H54 (cell line): ENCODE results near the gene APP.
A peak's percentile ranks its signal among the peaks of the same experiment; 100 is the strongest.

Experiments used
- DNase-seq: peaks from one replicate; pipeline ENCODE4 v3.0.0; 2011; ENCODE audit warnings: low spot score, mixed read lengths; ENCODE audit not compliant: insufficient read length
- FAIRE-seq: peaks from 3 replicates; lab custom pipeline; 2011; peaks lifted over from hg19 to GRCh38; lab: Jason Lieb, UNC
- POLR2A ChIP-seq: IDR thresholded peaks from 2 replicates; pipeline ENCODE4 v1.6.1; 2011; ENCODE audit warnings: low read depth, mild to moderate bottlenecking, low read length

Gene APP

DNA sequence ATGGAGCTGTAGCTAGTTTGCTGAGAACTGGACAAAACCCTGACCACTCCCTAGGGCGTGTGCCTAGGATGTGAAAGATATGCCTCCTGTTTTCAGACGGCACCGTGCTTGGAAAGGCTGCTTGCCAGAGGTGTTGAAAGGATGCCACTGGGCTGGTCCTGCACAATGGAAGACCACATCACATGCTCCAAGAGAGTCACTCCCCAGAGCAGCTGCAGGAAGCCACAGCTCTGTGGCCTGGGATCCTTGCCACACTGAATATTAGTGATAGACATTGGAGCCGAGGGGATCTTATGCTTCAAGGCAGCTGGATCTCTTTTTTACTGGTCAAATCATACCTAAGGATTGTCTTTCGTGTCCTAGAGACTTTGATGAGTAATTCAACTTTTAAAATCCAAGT is 6.6 kb upstream of the APP start:
- FAIRE-seq = no peak
- DNase-seq = no peak
- no peak for TF ChIP-seq POLR2A

DNA sequence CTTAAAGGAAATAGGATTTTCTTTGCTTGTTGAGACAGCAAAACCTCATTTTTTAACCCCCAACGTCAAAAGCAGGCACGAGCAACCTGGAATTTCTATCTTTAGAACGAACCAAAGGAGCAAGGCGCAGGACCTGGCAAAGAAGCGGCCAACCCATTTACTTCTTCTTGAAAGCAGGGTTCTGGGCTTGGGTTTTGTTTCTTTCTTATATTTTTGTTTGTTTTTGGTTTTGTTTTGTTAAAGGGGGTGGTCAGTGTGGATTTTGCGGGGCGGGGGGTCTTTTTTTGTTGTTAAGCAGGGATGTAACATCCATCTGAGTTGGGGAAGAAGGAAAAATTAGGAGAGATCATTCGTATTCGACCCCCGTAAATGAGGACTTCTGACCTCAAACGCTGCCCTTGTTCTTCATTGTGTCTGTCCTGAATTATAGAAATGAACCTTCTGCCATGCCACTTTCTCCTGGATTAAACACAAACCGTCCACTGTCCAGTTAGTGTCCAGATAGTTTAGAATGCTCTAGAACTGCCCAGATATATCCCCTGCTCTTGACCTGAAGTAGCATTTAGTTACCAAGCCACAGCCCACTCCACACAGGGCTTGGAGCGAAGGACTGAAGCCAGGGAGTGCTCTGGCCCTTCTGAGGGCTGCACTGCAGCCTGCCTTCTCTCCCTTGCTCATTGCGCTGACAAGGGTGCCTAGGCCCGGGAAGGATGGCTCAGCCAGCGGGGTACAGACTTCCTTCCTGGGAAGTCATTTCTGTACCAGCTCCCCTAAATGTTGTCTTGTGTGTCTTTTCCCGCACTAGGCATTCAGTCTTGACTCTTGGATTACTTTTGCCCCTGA is 909 bp upstream of the APP start:
- DNase-seq (no peak), FAIRE-seq (no peak)
- TF ChIP-seq POLR2A = no peak

DNA sequence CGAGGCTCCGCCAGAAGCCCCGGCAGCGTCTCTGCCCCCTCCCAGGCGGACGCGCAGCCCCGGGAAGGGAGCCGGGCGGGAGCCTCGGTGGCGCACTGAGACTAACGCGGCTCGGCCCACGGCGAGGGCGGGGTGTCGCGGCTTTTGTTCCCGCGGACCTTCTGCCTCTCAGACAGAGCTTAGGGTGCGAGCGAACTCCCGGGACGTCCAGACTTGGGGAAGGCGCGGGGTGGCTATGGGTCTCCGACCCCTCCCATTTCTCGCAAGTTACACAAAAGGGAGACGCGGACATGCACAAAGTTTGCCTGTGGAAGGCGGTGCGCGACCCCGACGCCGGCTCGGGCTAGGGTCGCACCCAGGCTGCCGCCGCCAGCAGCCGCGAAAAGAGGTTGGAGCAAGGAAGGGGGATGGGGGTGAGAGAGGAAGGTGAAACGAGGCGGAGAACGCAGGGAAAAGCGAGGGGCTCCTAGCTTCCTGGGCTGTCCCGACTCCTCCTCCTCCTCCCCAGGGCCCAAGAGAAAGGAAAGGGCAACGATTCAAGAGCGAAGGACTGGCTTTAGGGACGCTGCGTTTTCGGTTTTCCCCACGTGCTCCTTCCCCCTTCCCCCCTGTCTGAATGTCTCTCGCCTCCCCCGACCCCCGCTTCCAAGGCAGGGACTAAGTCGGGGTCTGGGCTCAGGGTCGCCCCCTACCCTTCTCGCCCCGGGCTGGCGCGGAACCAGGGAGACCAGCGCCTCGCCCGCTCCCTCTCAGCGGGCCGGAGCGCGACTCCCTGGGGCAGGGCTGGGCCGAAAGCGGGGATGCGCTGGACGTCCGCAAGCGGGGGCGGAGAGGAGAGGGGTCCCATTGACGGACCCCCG is 729 bp downstream of the APP start:
- FAIRE-seq (no peak), DNase-seq (peak; percentile 56)

DNA sequence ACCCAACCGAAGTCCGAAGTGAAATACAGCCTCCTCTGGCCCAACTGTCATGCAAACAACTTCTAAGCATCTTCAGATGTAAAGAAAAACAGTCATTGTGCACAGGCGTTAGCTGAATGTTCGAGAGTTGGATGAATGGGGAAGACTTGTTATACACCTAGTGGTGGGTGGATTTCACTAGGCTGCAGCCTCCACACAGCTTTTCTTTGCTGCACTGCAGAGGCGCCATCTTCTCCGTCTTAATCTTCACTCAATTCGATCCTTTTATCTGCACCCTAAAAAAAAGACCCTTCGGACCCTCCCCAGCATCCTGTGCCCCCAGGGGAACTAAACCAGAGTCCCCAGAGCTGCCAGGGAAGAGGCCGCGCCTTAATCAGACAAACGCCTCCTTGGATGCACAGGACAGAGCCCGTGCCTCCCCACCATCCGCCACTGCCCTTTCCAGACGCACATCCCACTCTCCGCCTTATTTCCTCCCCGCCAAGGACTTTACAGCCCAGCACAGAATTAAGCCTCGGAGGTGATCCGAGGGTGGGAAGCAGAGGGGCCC is 1.4 kb downstream of the APP start:
- FAIRE-seq = peak; percentile 38
- no peak for TF ChIP-seq POLR2A
- peak; percentile 67 for DNase-seq

More for the DNA sequence above, 729 bp downstream of the APP start:
- peak; percentile 40 for TF ChIP-seq POLR2A

DNA sequence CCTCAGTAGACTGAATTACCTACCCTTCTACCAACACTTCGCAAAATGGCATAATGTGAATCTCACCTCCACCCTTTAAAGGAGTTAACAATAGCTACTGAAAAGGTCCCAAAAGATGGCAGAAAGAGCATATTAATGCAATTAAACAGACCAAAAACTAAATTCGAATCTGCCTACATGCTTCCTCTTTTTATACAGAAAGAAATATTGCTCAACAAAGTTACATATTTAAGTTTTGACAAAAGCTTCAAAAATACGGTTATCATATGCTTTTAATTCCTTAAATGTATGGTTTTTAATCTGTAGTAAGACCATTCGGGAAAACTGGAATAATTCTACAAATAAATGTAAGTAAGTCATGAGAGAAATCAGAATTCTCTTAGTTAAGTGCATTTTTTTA is 2.2 kb downstream of the APP start:
- no peak for TF ChIP-seq POLR2A
- FAIRE-seq (no peak), DNase-seq (no peak)

DNA sequence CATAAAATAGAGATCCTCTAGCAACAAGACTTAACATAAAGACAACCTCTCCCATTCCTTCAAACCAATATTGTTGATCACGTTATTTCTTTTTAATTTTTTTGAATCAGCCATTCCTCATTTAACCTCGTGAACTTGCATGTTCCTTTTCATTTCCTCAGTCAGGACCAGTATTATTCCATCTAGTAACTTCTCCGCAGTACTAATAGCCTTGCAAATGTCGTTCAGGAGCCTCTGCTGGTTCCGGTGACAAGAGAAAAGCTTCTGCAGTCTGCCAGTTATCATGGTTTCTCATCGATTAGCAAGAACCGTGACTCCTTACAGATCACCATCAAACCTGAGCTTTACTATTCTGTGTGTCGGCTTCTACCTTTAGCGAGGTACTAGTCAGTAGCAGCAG is 3.0 kb downstream of the APP start:
- no peak for DNase-seq
- TF ChIP-seq POLR2A = no peak
- FAIRE-seq = no peak

DNA sequence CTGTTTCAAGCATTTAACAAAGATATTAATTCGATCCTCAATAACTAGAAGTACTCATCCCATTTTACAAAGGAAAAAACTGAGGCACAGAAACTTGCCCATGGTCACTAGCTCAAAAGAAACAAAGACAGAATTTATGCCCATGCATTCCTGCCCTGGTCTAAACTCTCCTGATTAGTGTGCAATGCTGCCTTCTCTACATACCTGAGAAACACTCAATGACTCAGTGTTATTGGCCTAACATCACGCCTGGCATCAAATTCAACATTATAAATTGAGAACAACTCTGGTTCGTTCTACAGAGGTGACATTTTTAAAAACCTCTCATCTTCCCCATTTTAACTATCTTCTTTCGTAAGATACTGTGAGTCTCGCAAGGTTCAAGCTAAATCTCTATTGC is 5.2 kb downstream of the APP start:
- FAIRE-seq (no peak), DNase-seq (no peak)
- TF ChIP-seq POLR2A = no peak

DNA sequence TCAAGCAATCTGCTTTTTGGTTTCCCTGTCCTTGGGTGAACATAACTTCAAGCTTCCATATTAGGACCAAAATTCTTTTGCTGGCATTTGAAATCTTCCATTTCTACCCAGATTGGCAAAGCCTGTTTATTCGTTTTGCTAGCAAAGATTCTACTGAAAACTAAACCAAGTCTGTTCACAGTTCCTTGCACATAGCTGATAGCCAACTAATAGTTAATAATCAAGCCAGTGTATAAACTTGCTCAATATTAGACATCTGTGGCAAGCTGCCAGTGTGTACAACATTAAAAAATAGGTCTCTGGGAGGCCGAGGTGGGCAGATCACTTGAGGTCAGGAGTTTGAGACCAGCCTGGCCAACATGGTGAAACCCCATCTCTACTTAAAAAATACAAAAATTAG is 6.3 kb downstream of the APP start:
- TF ChIP-seq POLR2A = no peak
- FAIRE-seq = no peak
- no peak for DNase-seq

DNA sequence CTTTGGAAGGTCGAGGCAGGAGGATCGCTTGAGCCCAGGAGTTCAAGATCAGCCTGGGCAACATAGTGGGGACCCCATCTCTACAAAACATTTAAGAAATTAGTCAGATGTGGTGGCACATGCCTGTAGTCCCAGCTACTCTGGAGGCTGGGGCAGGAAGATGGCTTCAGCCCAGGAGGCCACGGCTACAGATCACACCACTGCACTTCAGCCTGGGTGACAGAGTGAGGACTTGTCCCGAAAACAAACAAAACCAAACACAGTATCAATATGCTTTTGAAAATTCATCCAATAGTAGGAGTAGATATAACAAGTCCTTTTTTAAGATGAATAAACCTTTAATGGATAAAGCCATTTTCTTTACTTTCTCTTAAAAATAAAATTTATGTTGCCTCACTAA is 8.5 kb downstream of the APP start:
- no peak for FAIRE-seq
- TF ChIP-seq POLR2A = no peak

DNA sequence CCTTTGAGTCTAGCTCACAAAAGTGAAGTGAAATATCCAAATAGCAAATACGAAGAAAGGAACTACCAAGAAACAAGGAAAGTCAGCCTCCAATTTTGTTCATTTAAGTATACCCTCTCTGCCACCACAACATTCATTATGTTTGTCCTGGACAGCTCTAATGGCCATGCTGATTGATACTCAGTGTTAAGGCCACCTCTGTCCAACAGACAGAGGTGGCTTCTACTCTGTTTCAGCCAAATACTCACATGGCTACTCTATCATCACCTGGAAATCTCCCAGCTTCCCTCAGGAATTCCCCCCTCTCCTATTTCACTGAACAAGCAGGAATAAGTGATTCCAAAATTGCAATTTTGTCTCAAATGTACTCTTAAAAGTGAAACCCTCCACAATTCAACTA is 10.7 kb downstream of the APP start:
- FAIRE-seq = no peak
- TF ChIP-seq POLR2A = no peak
- DNase-seq = no peak

More for the DNA sequence above, 8.5 kb downstream of the APP start:
- DNase-seq = no peak

DNA sequence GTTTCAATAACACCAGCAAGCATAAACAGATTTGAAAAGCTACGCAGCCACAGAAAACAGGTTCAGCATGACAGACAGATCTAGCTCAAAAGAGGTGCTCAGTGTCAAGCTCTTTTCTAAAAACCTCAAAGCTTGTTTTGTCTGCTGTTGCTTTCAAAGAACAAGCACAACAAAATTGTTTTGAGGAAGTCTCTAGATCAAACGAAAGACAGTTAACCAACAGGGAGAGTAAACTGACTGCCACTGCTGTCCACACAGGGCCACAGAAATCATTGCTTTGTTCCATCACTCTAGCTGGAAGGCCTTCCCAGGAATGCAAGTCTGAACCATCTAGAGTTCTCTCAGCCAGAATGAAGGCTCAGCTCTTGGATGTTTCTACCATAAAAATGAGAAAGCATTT is 12.8 kb downstream of the APP start:
- no peak for TF ChIP-seq POLR2A
- DNase-seq = no peak
- FAIRE-seq = no peak

DNA sequence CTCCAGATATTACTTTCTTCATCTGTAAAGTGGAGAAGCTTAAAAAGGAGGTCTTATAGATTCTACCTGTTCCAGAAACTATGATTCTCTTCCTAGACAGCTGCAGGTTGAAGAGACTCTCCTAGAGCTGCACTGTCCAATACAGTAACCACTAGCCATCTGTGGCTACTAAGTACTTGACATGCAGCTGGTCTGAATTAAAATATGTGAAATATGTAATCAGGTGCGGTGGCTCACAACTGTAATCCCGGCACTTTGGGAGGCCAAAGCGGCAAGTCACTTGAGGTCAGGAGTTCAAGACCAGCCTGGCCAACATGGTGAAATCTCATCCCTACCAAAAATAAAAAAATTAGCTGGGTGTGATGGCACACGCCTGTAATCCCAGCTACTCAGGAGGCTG is 15.8 kb downstream of the APP start:
- DNase-seq = no peak
- no peak for TF ChIP-seq POLR2A
- no peak for FAIRE-seq

DNA sequence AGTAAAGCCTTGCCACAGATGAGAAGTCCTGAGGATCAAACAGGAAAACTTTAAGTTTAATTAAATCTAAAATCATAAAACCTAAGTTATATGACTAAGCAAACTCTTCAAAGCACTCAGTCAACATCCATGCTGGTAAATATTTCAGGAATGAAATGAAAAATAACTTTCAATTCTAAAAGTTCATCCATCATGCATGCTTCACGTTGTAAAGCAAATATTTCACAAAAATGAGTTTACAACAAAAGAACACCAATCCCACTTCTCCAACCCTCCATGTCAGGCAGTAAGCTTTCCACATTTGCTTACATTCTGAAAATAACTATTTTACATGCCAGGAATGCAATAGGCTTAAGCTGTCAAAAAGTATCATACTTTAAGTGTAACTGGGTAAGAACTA is 16.8 kb downstream of the APP start:
- DNase-seq = no peak
- no peak for TF ChIP-seq POLR2A
- FAIRE-seq = no peak

DNA sequence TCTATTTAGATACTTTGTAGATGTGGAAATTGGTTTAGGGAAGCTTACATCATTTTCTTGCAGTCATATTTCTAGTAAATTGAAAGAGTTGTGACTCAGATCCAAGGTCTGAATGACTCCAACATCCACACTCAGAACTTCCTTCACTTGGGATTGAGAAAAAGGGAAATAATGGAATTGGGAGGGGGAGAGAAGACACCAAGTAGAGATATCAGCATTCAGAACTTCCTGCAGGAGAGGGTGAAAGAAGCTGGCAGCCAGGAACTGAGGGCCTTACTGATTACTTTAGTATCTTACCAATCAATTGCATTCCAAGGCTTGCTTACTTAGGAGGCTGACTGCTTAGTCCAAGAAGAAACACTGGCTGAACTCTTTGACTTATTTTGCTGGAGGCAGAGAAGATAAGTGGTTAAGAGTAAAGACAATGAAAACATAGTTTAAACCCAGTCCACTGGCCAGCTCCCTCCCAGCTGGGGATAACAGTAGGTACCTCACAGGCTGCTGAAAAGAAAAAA is 21.7 kb downstream of the APP start:
- FAIRE-seq = peak; percentile 80
- no peak for DNase-seq
- TF ChIP-seq POLR2A = no peak
